ENCODE results near the gene ACTG2.
A peak's percentile ranks its signal among the peaks of the same experiment; 100 is the strongest.

ACTG2 gene

GRCh38 chr2:73919596-73920228, 26.9 kb downstream of the ACTG2 start:
- no peaks in the 10 kb centered on the region for H3K4me1 ChIP-seq (ENCODE audit: control insufficient read depth, insufficient read depth, low read length, poor library complexity, severe bottlenecking)
- no peaks in the 10 kb centered on the region for H3K36me3 ChIP-seq (ENCODE audit: control insufficient read depth, insufficient read depth, low read length)
- H3K27me3 ChIP-seq (replicated peaks; ENCODE audit: control insufficient read depth, insufficient read depth, low read length, poor library complexity, severe bottlenecking): no peaks in the 10 kb centered on the region
- no peaks in the 10 kb centered on the region for H3K9me3 ChIP-seq (ENCODE audit: control insufficient read depth, low read length)
- DNase-seq: no peak
- H3K4me3 ChIP-seq (ENCODE audit: insufficient read depth, low read depth, low read length, poor library complexity, severe bottlenecking): no peak overlapping the region
- H3K27ac ChIP-seq (ENCODE audit: insufficient read depth, low read length, poor library complexity, severe bottlenecking): no peak overlapping the region

- no peaks in the 10 kb centered on the region for H3K36me3 ChIP-seq (ENCODE audit: control insufficient read depth, insufficient read depth, low read length)
- no peaks in the 10 kb centered on the region for H3K27me3 ChIP-seq (replicated peaks; ENCODE audit: control insufficient read depth, insufficient read depth, low read length, poor library complexity, severe bottlenecking)
- DNase-seq: peak in 1 of 3 donors; percentile 22
Observed at GRCh38 chr2:73920577-73921545, 28.1 kb downstream of the ACTG2 start.

GRCh38 chr2:73921581-73921980, 28.8 kb downstream of the ACTG2 start:
- Histone ChIP-seq H3K4me3 (ENCODE audit: insufficient read depth, low read depth, low read length, poor library complexity, severe bottlenecking) (no peak overlapping the region), H3K4me1 (ENCODE audit: control insufficient read depth, insufficient read depth, low read length, poor library complexity, severe bottlenecking) (no peaks in the 10 kb centered on the region), H3K27ac (ENCODE audit: insufficient read depth, low read length, poor library complexity, severe bottlenecking) (no peak overlapping the region), H3K27me3 (replicated peaks; ENCODE audit: control insufficient read depth, insufficient read depth, low read length, poor library complexity, severe bottlenecking) (no peaks in the 10 kb centered on the region), H3K36me3 (ENCODE audit: control insufficient read depth, insufficient read depth, low read length) (no peaks in the 10 kb centered on the region), H3K9me3 (ENCODE audit: control insufficient read depth, low read length) (no peaks in the 10 kb centered on the region)
- no peak for DNase-seq

More at GRCh38 chr2:73920577-73921545, 28.1 kb downstream of the ACTG2 start:
- Histone ChIP-seq H3K4me1 (ENCODE audit: control insufficient read depth, insufficient read depth, low read length, poor library complexity, severe bottlenecking) (no peaks in the 10 kb centered on the region), H3K27ac (ENCODE audit: insufficient read depth, low read length, poor library complexity, severe bottlenecking) (no peak overlapping the region), H3K4me3 (ENCODE audit: insufficient read depth, low read depth, low read length, poor library complexity, severe bottlenecking) (no peak overlapping the region), H3K9me3 (ENCODE audit: control insufficient read depth, low read length) (no peaks in the 10 kb centered on the region)

GRCh38 chr2:73922681-73923080, 29.9 kb downstream of the ACTG2 start:
- Histone ChIP-seq H3K36me3 (ENCODE audit: control insufficient read depth, insufficient read depth, low read length) (no peaks in the 10 kb centered on the region), H3K27me3 (replicated peaks; ENCODE audit: control insufficient read depth, insufficient read depth, low read length, poor library complexity, severe bottlenecking) (no peaks in the 10 kb centered on the region), H3K4me3 (ENCODE audit: insufficient read depth, low read depth, low read length, poor library complexity, severe bottlenecking) (no peak overlapping the region), H3K4me1 (ENCODE audit: control insufficient read depth, insufficient read depth, low read length, poor library complexity, severe bottlenecking) (no peaks in the 10 kb centered on the region), H3K27ac (ENCODE audit: insufficient read depth, low read length, poor library complexity, severe bottlenecking) (no peak overlapping the region), H3K9me3 (ENCODE audit: control insufficient read depth, low read length) (no peaks in the 10 kb centered on the region)
- no peak for DNase-seq

GRCh38 chr2:73925033-73925704, 32.4 kb downstream of the ACTG2 start:
- Histone ChIP-seq H3K4me3 (ENCODE audit: insufficient read depth, low read depth, low read length, poor library complexity, severe bottlenecking) (no peak overlapping the region), H3K36me3 (ENCODE audit: control insufficient read depth, insufficient read depth, low read length) (no peaks in the 10 kb centered on the region), H3K27me3 (replicated peaks; ENCODE audit: control insufficient read depth, insufficient read depth, low read length, poor library complexity, severe bottlenecking) (no peaks in the 10 kb centered on the region), H3K4me1 (ENCODE audit: control insufficient read depth, insufficient read depth, low read length, poor library complexity, severe bottlenecking) (peaks cover 14% of the 10 kb centered on the region), H3K9me3 (ENCODE audit: control insufficient read depth, low read length) (no peaks in the 10 kb centered on the region), H3K27ac (ENCODE audit: insufficient read depth, low read length, poor library complexity, severe bottlenecking) (no peak overlapping the region)
- no peak for DNase-seq

GRCh38 chr2:73925853-73926492, 33.2 kb downstream of the ACTG2 start:
- Histone ChIP-seq H3K36me3 (ENCODE audit: control insufficient read depth, insufficient read depth, low read length) (no peaks in the 10 kb centered on the region), H3K27ac (ENCODE audit: insufficient read depth, low read length, poor library complexity, severe bottlenecking) (peak overlapping the region; percentile 97), H3K4me3 (ENCODE audit: insufficient read depth, low read depth, low read length, poor library complexity, severe bottlenecking) (peak overlapping the region; percentile 41), H3K4me1 (ENCODE audit: control insufficient read depth, insufficient read depth, low read length, poor library complexity, severe bottlenecking) (peaks cover 14% of the 10 kb centered on the region), H3K27me3 (replicated peaks; ENCODE audit: control insufficient read depth, insufficient read depth, low read length, poor library complexity, severe bottlenecking) (no peaks in the 10 kb centered on the region), H3K9me3 (ENCODE audit: control insufficient read depth, low read length) (no peaks in the 10 kb centered on the region)
- no peak for DNase-seq

- Histone ChIP-seq H3K9me3 (ENCODE audit: control insufficient read depth, low read length) (no peaks in the 10 kb centered on the region), H3K27ac (ENCODE audit: insufficient read depth, low read length, poor library complexity, severe bottlenecking) (peak within 1 kb of the TSS; percentile 97), H3K36me3 (ENCODE audit: control insufficient read depth, insufficient read depth, low read length) (no peaks in the 10 kb centered on the region), H3K4me3 (ENCODE audit: insufficient read depth, low read depth, low read length, poor library complexity, severe bottlenecking) (peak within 1 kb of the TSS; percentile 63), H3K27me3 (replicated peaks; ENCODE audit: control insufficient read depth, insufficient read depth, low read length, poor library complexity, severe bottlenecking) (no peaks in the 10 kb centered on the region), H3K4me1 (ENCODE audit: control insufficient read depth, insufficient read depth, low read length, poor library complexity, severe bottlenecking) (peaks cover 15% of the 10 kb centered on the region)
- peak; percentile 94 to 96 (median 95) for DNase-seq
Observed at GRCh38 chr2:73926493-73927327, 33.9 kb downstream of the ACTG2 start, which contains the start of gene DGUOK. DGUOK (plus strand) TSS chr2:73926880; CDS start chr2:73926911, 31 bp downstream.

- Histone ChIP-seq H3K27ac (ENCODE audit: insufficient read depth, low read length, poor library complexity, severe bottlenecking) (peak overlapping the region; percentile 97), H3K4me1 (ENCODE audit: control insufficient read depth, insufficient read depth, low read length, poor library complexity, severe bottlenecking) (peaks cover 17% of the 10 kb centered on the region), H3K27me3 (replicated peaks; ENCODE audit: control insufficient read depth, insufficient read depth, low read length, poor library complexity, severe bottlenecking) (no peaks in the 10 kb centered on the region), H3K9me3 (ENCODE audit: control insufficient read depth, low read length) (no peaks in the 10 kb centered on the region), H3K4me3 (ENCODE audit: insufficient read depth, low read depth, low read length, poor library complexity, severe bottlenecking) (peak overlapping the region; percentile 63), H3K36me3 (ENCODE audit: control insufficient read depth, insufficient read depth, low read length) (peaks cover 2% of the 10 kb centered on the region)
- no peak for DNase-seq
Observed at GRCh38 chr2:73927344-73927743, 34.5 kb downstream of the ACTG2 start.

- no peaks in the 10 kb centered on the region for H3K27me3 ChIP-seq (replicated peaks; ENCODE audit: control insufficient read depth, insufficient read depth, low read length, poor library complexity, severe bottlenecking)
- H3K4me3 ChIP-seq (ENCODE audit: insufficient read depth, low read depth, low read length, poor library complexity, severe bottlenecking): no peak overlapping the region
- H3K9me3 ChIP-seq (ENCODE audit: control insufficient read depth, low read length): no peaks in the 10 kb centered on the region
- H3K36me3 ChIP-seq (ENCODE audit: control insufficient read depth, insufficient read depth, low read length): peaks cover 13% of the 10 kb centered on the region
- H3K4me1 ChIP-seq (ENCODE audit: control insufficient read depth, insufficient read depth, low read length, poor library complexity, severe bottlenecking): peaks cover 17% of the 10 kb centered on the region
- no peak for DNase-seq
- no peak overlapping the region for H3K27ac ChIP-seq (ENCODE audit: insufficient read depth, low read length, poor library complexity, severe bottlenecking)
Observed at GRCh38 chr2:73928963-73929347, 36.1 kb downstream of the ACTG2 start.

Data from effector memory CD4-positive, alpha-beta T cell (primary cell).